ENCODE measurements around the gene C13orf42.

C13orf42 gene

GRCh38 chr13:51035469-51035868, 75.6 kb downstream of the C13orf42 start:
- no peak overlapping the region for H2BK120ac ChIP-seq (ENCODE audit: low read depth, low read length)
- H2BK12ac ChIP-seq (ENCODE audit: low read length in 2 of 2): no peak overlapping the region
- H2BK5ac ChIP-seq (ENCODE audit: low read depth, low read length, poor library complexity, severe bottlenecking): no peak overlapping the region
- no peak overlapping the region for H2BK15ac ChIP-seq (ENCODE audit: low read depth, poor library complexity, severe bottlenecking)
- H2AK5ac ChIP-seq (ENCODE audit: low read length, severe bottlenecking): no peak overlapping the region
- WGBS: 91% methylated on average over 4 of the region's 4 CpGs
- no peak overlapping the region for H4K8ac ChIP-seq (ENCODE audit: low read length)
- no peak overlapping the region for H3K14ac ChIP-seq (ENCODE audit: low read length in 2 of 2)
- H3K27ac ChIP-seq (ENCODE audit: low read length, poor library complexity, severe bottlenecking): no peak overlapping the region
- no peak for DNase-seq
- no peaks in the 10 kb centered on the region for H3K79me1 ChIP-seq (replicated peaks; ENCODE audit: low read length, poor library complexity, severe bottlenecking)
- no peak overlapping the region for H3K18ac ChIP-seq (ENCODE audit: low read depth in 1 of 2, low read length in 2 of 2)
- H3K27me3 ChIP-seq (ENCODE audit: control insufficient read depth in 1 of 2, insufficient read depth in 1 of 2, low read length in 2 of 2): peaks cover 0 to 5% of the 10 kb centered on the region in 2 experiments
- H3K23ac ChIP-seq (ENCODE audit: low read length in 2 of 2): no peak overlapping the region
- H3K4me1 ChIP-seq (ENCODE audit: control insufficient read depth, insufficient read depth, low read depth, low read length): no peaks in the 10 kb centered on the region
- H4K91ac ChIP-seq (ENCODE audit: low read length): no peak overlapping the region
- no peak overlapping the region for H2AFZ ChIP-seq (ENCODE audit: low read depth, low read length)
- H3K4ac ChIP-seq (ENCODE audit: low read depth in 1 of 2, low read length in 2 of 2): no peak overlapping the region
- H3K9ac ChIP-seq (ENCODE audit: low read length): peak overlapping the region; percentile 17
- H3K4me2 ChIP-seq (ENCODE audit: low read length, poor library complexity, severe bottlenecking): no peak overlapping the region
- no peaks in the 10 kb centered on the region for H3K36me3 ChIP-seq (ENCODE audit: control insufficient read depth in 1 of 2, insufficient read depth in 2 of 2, low read depth in 1 of 2, low read length in 2 of 2)
- peak overlapping the region in 1 of 2 experiments; percentile 28 for H3K4me3 ChIP-seq (ENCODE audit: insufficient read depth in 1 of 2, low read depth in 1 of 2, low read length in 2 of 2)
- no peaks in the 10 kb centered on the region for H3K9me3 ChIP-seq (ENCODE audit: control insufficient read depth, low read length)

GRCh38 chr13:51034906-51035305, 76.2 kb downstream of the C13orf42 start:
- H4K91ac ChIP-seq (ENCODE audit: low read length): no peak overlapping the region
- no peak overlapping the region for H2BK5ac ChIP-seq (ENCODE audit: low read depth, low read length, poor library complexity, severe bottlenecking)
- no peak overlapping the region for H2BK15ac ChIP-seq (ENCODE audit: low read depth, poor library complexity, severe bottlenecking)
- H3K4ac ChIP-seq (ENCODE audit: low read depth in 1 of 2, low read length in 2 of 2): no peak overlapping the region
- H2AK5ac ChIP-seq (ENCODE audit: low read length, severe bottlenecking): no peak overlapping the region
- H3K18ac ChIP-seq (ENCODE audit: low read depth in 1 of 2, low read length in 2 of 2): no peak overlapping the region
- H2BK120ac ChIP-seq (ENCODE audit: low read depth, low read length): no peak overlapping the region
- H3K14ac ChIP-seq (ENCODE audit: low read length in 2 of 2): no peak overlapping the region
- H3K27me3 ChIP-seq (ENCODE audit: control insufficient read depth in 1 of 2, insufficient read depth in 1 of 2, low read length in 2 of 2): peaks cover 0 to 5% of the 10 kb centered on the region in 2 experiments
- 100% methylated on average over 3 of the region's 3 CpGs for WGBS
- peak overlapping the region in 1 of 2 experiments; percentile 28 for H3K4me3 ChIP-seq (ENCODE audit: insufficient read depth in 1 of 2, low read depth in 1 of 2, low read length in 2 of 2)
- no peak overlapping the region for H3K4me2 ChIP-seq (ENCODE audit: low read length, poor library complexity, severe bottlenecking)
- no peaks in the 10 kb centered on the region for H3K79me1 ChIP-seq (replicated peaks; ENCODE audit: low read length, poor library complexity, severe bottlenecking)
- H2AFZ ChIP-seq (ENCODE audit: low read depth, low read length): no peak overlapping the region
- H3K9me3 ChIP-seq (ENCODE audit: control insufficient read depth, low read length): no peaks in the 10 kb centered on the region
- H3K36me3 ChIP-seq (ENCODE audit: control insufficient read depth in 1 of 2, insufficient read depth in 2 of 2, low read depth in 1 of 2, low read length in 2 of 2): no peaks in the 10 kb centered on the region
- H3K4me1 ChIP-seq (ENCODE audit: control insufficient read depth, insufficient read depth, low read depth, low read length): no peaks in the 10 kb centered on the region
- H2BK12ac ChIP-seq (ENCODE audit: low read length in 2 of 2): no peak overlapping the region
- DNase-seq: no peak
- H3K23ac ChIP-seq (ENCODE audit: low read length in 2 of 2): no peak overlapping the region
- H3K9ac ChIP-seq (ENCODE audit: low read length): peak overlapping the region; percentile 17
- no peak overlapping the region for H4K8ac ChIP-seq (ENCODE audit: low read length)
- no peak overlapping the region for H3K27ac ChIP-seq (ENCODE audit: low read length, poor library complexity, severe bottlenecking)

GRCh38 chr13:51033421-51034185, 77.5 kb downstream of the C13orf42 start:
- Histone ChIP-seq H3K36me3 (ENCODE audit: control insufficient read depth in 1 of 2, insufficient read depth in 2 of 2, low read depth in 1 of 2, low read length in 2 of 2) (no peaks in the 10 kb centered on the region), H2BK120ac (ENCODE audit: low read depth, low read length) (no peak overlapping the region), H3K9ac (ENCODE audit: low read length) (no peak overlapping the region), H2AFZ (ENCODE audit: low read depth, low read length) (no peak overlapping the region), H3K4me1 (ENCODE audit: control insufficient read depth, insufficient read depth, low read depth, low read length) (no peaks in the 10 kb centered on the region), H2BK5ac (ENCODE audit: low read depth, low read length, poor library complexity, severe bottlenecking) (no peak overlapping the region), H3K27ac (ENCODE audit: low read length, poor library complexity, severe bottlenecking) (no peak overlapping the region), H2BK15ac (ENCODE audit: low read depth, poor library complexity, severe bottlenecking) (no peak overlapping the region), H2BK12ac (ENCODE audit: low read length in 2 of 2) (no peak overlapping the region), H3K14ac (ENCODE audit: low read length in 2 of 2) (no peak overlapping the region), H4K8ac (ENCODE audit: low read length) (no peak overlapping the region), H3K27me3 (ENCODE audit: control insufficient read depth in 1 of 2, insufficient read depth in 1 of 2, low read length in 2 of 2) (peaks cover 0 to 5% of the 10 kb centered on the region in 2 experiments), H3K4me3 (ENCODE audit: insufficient read depth in 1 of 2, low read depth in 1 of 2, low read length in 2 of 2) (no peak overlapping the region), H4K91ac (ENCODE audit: low read length) (no peak overlapping the region), H3K23ac (ENCODE audit: low read length in 2 of 2) (no peak overlapping the region), H3K79me1 (replicated peaks; ENCODE audit: low read length, poor library complexity, severe bottlenecking) (no peaks in the 10 kb centered on the region), H3K9me3 (ENCODE audit: control insufficient read depth, low read length) (no peaks in the 10 kb centered on the region), H3K4me2 (ENCODE audit: low read length, poor library complexity, severe bottlenecking) (no peak overlapping the region), H3K4ac (ENCODE audit: low read depth in 1 of 2, low read length in 2 of 2) (no peak overlapping the region), H3K18ac (ENCODE audit: low read depth in 1 of 2, low read length in 2 of 2) (no peak overlapping the region), H2AK5ac (ENCODE audit: low read length, severe bottlenecking) (no peak overlapping the region)
- 77% methylated on average over 4 of the region's 5 CpGs for WGBS
- no peak for DNase-seq

GRCh38 chr13:51032831-51033230, 78.2 kb downstream of the C13orf42 start:
- no peak overlapping the region for H2BK120ac ChIP-seq (ENCODE audit: low read depth, low read length)
- H2AFZ ChIP-seq (ENCODE audit: low read depth, low read length): no peak overlapping the region
- H2BK15ac ChIP-seq (ENCODE audit: low read depth, poor library complexity, severe bottlenecking): no peak overlapping the region
- WGBS: 100% methylated on average over 2 of the region's 3 CpGs
- H3K36me3 ChIP-seq (ENCODE audit: control insufficient read depth in 1 of 2, insufficient read depth in 2 of 2, low read depth in 1 of 2, low read length in 2 of 2): no peaks in the 10 kb centered on the region
- no peak overlapping the region for H3K23ac ChIP-seq (ENCODE audit: low read length in 2 of 2)
- H3K27ac ChIP-seq (ENCODE audit: low read length, poor library complexity, severe bottlenecking): no peak overlapping the region
- no peaks in the 10 kb centered on the region for H3K79me1 ChIP-seq (replicated peaks; ENCODE audit: low read length, poor library complexity, severe bottlenecking)
- no peak overlapping the region for H4K8ac ChIP-seq (ENCODE audit: low read length)
- H3K9ac ChIP-seq (ENCODE audit: low read length): no peak overlapping the region
- H3K14ac ChIP-seq (ENCODE audit: low read length in 2 of 2): no peak overlapping the region
- H2BK5ac ChIP-seq (ENCODE audit: low read depth, low read length, poor library complexity, severe bottlenecking): no peak overlapping the region
- no peaks in the 10 kb centered on the region for H3K9me3 ChIP-seq (ENCODE audit: control insufficient read depth, low read length)
- no peak overlapping the region for H3K4me3 ChIP-seq (ENCODE audit: insufficient read depth in 1 of 2, low read depth in 1 of 2, low read length in 2 of 2)
- H4K91ac ChIP-seq (ENCODE audit: low read length): no peak overlapping the region
- peaks cover 5% of the 10 kb centered on the region in 2 experiments for H3K27me3 ChIP-seq (ENCODE audit: control insufficient read depth in 1 of 2, insufficient read depth in 1 of 2, low read length in 2 of 2)
- no peaks in the 10 kb centered on the region for H3K4me1 ChIP-seq (ENCODE audit: control insufficient read depth, insufficient read depth, low read depth, low read length)
- no peak overlapping the region for H3K4me2 ChIP-seq (ENCODE audit: low read length, poor library complexity, severe bottlenecking)
- H3K4ac ChIP-seq (ENCODE audit: low read depth in 1 of 2, low read length in 2 of 2): no peak overlapping the region
- H2AK5ac ChIP-seq (ENCODE audit: low read length, severe bottlenecking): no peak overlapping the region
- no peak overlapping the region for H2BK12ac ChIP-seq (ENCODE audit: low read length in 2 of 2)
- no peak for DNase-seq
- no peak overlapping the region for H3K18ac ChIP-seq (ENCODE audit: low read depth in 1 of 2, low read length in 2 of 2)
